Measurements from ENCODE around the gene SERGEF.

Gene SERGEF

DNA sequence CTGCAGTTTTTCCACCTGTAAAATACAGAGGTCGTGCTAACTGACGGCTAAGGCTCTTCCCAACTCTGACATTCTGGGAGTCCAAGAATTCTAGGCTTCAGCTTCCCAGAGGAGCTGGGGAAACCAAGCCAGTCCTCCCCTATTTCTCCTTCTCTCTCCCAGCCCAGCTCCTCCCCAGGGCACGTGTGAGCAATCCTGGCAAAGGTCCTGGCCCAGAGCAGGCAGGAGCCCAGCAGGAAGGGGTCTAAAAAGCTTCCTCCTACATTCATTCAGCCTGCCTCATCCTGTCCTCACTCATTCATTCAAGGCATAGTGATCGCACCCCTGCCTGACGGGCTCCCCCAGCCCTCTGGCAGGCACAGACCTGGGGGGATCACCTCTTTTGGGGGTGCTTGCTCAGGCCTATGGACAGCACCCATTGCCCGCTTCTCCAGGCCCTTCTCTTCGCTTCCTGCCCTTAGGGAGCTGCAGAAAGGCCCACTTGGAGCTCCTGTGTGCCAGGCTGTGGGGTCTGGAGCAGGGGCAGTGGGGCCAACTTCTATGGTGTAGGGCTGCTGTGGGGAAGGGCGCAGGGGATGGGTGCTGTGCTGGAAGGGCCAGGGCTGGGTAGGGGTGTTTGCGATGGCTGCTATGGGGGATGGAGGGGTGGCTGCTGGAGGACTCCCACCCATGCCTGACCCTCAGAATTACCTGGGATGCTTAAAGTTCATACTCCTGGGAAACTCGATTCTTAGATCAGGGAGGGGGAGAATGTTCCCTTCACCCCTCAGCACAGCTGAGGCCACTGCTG lies 268.5 kb downstream of the SERGEF start:
- DNase-seq: no peak

DNA sequence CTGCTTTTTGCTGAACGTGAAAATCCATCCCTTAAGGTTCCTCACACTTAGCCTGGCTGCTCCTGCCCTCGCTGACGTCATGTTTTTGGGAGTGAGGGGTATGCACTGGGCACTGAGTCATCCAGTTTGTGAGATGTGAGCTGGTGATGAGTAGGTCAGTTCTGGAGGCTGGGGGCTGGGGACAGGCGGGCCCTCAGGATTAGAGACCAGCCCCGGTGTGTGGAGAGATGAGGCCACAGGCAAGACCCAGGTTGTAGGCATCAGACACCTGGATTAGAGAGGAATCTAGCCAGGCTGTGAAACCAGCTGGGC lies 269.1 kb downstream of the SERGEF start:
- no peak for DNase-seq

- no peak for DNase-seq
Measured at GRCh38 chr11:17743026-17743807, 269.6 kb downstream of the SERGEF start.

DNA sequence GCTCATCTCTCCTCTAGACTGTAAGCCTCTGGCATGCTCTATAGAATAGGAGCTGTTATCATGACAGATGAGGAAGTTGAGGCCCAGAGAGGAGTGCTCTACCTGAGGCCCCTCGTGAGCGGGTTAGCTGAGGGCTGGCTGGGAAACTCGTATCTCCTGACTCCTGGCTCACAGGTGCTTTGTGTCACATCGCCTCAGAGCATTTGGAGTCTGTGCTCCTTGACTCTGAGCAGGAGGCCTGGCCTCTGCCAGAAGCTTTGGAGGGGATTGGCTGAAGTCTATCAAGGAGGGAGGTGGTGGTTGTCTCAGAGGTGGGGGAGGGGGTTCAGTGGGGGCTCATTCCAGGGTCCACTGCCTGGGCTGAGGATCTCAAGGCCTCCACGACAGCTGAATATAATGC lies 270.8 kb downstream of the SERGEF start:
- DNase-seq: no peak

DNA sequence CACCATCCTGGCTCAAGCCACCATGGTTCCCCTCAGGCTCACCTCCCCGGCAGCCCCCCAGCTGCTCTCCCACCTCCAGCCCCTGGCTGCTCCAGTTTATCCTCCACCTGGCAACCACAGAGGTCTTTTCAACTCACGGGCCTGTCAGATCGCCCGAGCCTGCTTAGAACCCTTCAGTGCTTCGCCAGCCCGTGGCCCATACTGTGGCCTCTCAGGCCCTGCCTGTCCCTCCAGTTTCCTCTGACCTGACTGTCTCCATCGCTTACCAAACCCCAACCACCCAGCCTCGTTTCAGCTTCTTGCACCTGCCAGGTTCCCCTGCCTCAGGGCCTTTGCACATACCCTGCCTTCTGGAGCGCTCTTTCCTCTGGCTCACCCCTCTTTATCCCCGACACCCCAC lies 271.4 kb downstream of the SERGEF start:
- no peak for DNase-seq

DNA sequence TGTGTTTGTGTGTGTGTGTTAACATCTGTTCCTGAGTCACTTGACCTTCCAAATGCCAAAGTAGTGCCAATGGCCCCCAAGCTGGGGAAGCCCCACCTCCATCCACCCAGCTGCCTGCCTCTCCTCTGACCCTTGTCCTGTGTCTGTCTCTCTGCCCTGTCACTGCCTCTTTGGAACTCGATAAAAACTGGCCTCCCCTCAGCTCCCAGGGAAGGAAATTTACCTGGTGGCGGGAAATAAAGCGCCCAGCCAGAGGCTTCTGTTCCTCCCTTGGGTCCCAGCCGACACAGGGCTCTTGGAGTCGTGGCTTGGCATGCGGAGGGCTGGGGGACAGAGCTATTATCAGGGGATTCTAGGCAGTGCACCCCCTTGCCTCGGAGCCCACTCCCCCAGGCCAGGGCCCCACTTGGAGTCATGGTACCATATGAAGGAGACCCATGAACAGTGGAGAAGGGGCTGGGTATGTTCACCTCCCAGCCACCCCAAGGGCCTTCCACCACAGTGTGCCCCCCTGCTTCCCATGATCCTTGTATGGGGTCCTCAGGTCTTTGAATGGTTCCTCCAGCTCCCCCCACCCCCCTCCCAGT lies 272.1 kb downstream of the SERGEF start:
- DNase-seq: no peak

DNA sequence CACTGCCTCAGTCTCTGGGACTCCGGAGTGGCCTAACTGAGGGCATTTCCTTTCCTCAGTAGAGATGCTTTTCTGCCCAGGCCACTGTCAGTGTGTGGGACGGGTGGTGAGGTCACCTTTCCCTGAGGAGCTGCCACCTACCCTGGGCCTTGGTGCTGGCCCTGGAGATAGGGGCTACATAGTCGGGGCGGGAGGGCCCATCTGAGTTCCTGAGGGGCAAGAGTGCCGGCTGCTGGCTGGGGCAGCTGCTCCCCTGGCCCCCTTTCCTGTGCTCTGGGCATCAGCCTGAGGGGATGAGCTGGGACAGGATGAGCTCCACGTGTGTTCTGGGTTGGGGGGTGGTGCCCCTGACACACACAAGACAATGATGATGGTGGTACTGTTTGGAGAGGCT lies 272.9 kb downstream of the SERGEF start:
- no peak for DNase-seq

DNA sequence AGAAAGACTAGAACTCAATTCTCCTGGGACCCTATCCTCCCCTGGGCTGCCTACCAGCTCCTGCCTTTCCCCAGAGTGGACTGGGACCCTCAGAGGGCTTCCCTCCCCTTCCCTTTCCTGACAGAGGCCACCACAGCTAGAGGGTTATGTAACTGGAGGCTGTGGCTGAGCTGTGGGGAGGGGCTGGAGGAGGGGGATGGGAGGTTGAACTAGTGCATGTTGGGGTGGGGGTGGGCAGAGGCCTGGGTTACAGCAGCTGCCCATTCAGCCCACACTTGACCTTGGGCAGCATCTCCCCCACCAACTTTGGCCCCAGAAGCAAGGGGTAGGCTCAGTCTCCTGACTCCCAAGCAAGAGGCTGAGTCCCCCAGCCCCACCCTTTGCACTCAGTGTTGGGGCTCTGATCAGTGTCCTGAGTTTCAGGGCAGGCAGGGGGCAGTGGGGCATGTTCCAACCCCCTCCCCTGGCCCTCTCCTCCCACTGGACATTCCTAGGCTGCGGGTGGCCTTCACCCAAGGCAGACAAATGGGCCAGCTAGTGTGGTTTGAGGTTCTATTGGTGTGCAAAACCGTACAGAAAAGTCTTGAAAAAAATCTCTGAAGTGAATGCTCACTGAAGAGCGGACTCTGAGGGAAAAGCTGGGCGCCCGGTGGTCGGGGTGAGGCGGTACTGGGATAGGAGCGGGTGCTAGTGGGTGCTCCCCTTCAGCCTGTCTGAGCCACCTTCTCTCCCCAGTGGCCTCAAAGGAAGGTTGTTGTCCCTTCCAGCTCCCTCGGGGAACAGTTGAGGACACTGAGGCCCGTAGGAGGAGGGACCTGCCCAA lies 274.5 kb downstream of the SERGEF start:
- DNase-seq: no peak

Data from hematopoietic multipotent progenitor cell treated with erythropoietin and hydrocortisone succinate and interleukin-3 and kit ligand, for 8 days (in vitro differentiated cells).